B cell (primary cell): Measurements from ENCODE around the gene PATE4. TPM values are rescaled to one million over a fixed set of nuclear protein-coding genes. Genes with fewer than 3 reads are reported as not detected.

Source experiments
- ATAC-seq: fragments of 200-7000 bp; cut with Tn5 transposase; one replicate; pipeline ENCODE4 v1.10.0; 2021; ENCODE audit warnings: low read depth, mild to moderate bottlenecking, moderate number of reproducible peaks, moderate library complexity
- CTCF ChIA-PET: fragments of 350-600 bp; sonication (Branson Sonifier 250); formaldehyde crosslinking; loops from one replicate; lab custom pipeline; 2021; ENCODE audit warnings: antibody characterized with exemption, inconsistent platforms; lab: Charles Lee
- POLR2A ChIA-PET: fragments of 350-600 bp; sonication (Branson Sonifier 250); formaldehyde crosslinking; loops from one replicate; lab custom pipeline; 2021; ENCODE audit warnings: antibody characterized with exemption; lab: Charles Lee
- DNase-seq: peaks from one replicate; pipeline ENCODE4 v3.0.0; 2013
- H2AFZ ChIP-seq: 2 replicates; pipeline ENCODE4 v1.6.1; 2012; ENCODE audit warnings: mild to moderate bottlenecking, low read depth, low read length; ENCODE audit not compliant: insufficient read depth, poor library complexity, severe bottlenecking
- H3K27ac ChIP-seq, 2 donors: 1 replicate in 1 of 2; 2 replicates in 1 of 2; pipeline ENCODE4 v1.5.1; 2012 to 2013; ENCODE audit warnings: low read length in 2 of 2, mild to moderate bottlenecking in 2 of 2, moderate library complexity in 1 of 2
- H3K27me3 ChIP-seq, 4 experiments: fragments of 200-600 bp in 1 of 4; sonication (generic) in 1 of 4; replicated peaks in 1 of 4; 1 replicate in 2 of 4; 2 replicates in 2 of 4; pipeline versions ENCODE4 v1.6.1 to v1.7.0; 2013 to 2016; ENCODE audit warnings: low read length in 3 of 4, mild to moderate bottlenecking in 2 of 4, mixed read lengths in 1 of 4, moderate library complexity in 1 of 4; ENCODE audit not compliant: insufficient read depth in 4 of 4, control insufficient read depth in 3 of 4; ENCODE audit errors: control extremely low read depth in 1 of 4
- H3K36me3 ChIP-seq, 2 experiments: replicated peaks in 1 of 2; 1 replicate in 1 of 2; 2 replicates in 1 of 2; pipeline versions ENCODE4 v1.6.1 to v1.7.1; 2013; ENCODE audit warnings: low read length in 1 of 2; ENCODE audit not compliant: insufficient read depth in 2 of 2, control insufficient read depth in 1 of 2; ENCODE audit errors: control extremely low read depth in 1 of 2, extremely low read depth in 1 of 2
- H3K4me1 ChIP-seq, 2 donors: fragments of 200-600 bp in 1 of 2; sonication (generic) in 1 of 2; 1 replicate in 1 of 2; 2 replicates in 1 of 2; pipeline versions ENCODE4 v1.5.1 to v1.6.1; 2013 to 2017; ENCODE audit warnings: low read length in 2 of 2; ENCODE audit not compliant: control insufficient read depth in 2 of 2, insufficient read depth in 2 of 2
- H3K4me2 ChIP-seq: replicated peaks from 2 replicates; pipeline ENCODE3; 2012; ENCODE audit warnings: mild to moderate bottlenecking, low read depth, low read length; ENCODE audit not compliant: poor library complexity, severe bottlenecking
- H3K4me3 ChIP-seq, 5 experiments: fragments of 200-600 bp in 1 of 5; sonication (generic) in 1 of 5; 1 replicate in 3 of 5; 2 replicates in 2 of 5; pipeline versions ENCODE4 v1.5.1 to v1.7.0; 2011 to 2016; ENCODE audit warnings: low read length in 4 of 5, mild to moderate bottlenecking in 4 of 5, low read depth in 2 of 5, control low read depth in 1 of 5, moderate library complexity in 1 of 5; ENCODE audit not compliant: insufficient read depth in 1 of 5; ENCODE audit errors: control extremely low read depth in 1 of 5, extremely low read depth in 1 of 5
- H3K79me2 ChIP-seq: fragments of 200-600 bp; sonication (generic); one replicate; pipeline ENCODE4 v1.6.0; 2016; ENCODE audit warnings: low read length; ENCODE audit not compliant: control insufficient read depth, insufficient read depth
- H3K9ac ChIP-seq: fragments of 200-600 bp; sonication (generic); 2 replicates; pipeline ENCODE4 v1.6.1; 2017; ENCODE audit warnings: mild to moderate bottlenecking, low read length, moderate library complexity
- H3K9me3 ChIP-seq, 3 donors: one replicate each; pipeline versions ENCODE4 v1.6.1 to v1.7.1; 2013; ENCODE audit warnings: low read length in 2 of 3; ENCODE audit not compliant: control insufficient read depth in 2 of 3, insufficient read depth in 1 of 3; ENCODE audit errors: control extremely low read depth in 1 of 3
- H4K20me1 ChIP-seq: 2 replicates; pipeline ENCODE4 v1.6.0; 2012; ENCODE audit warnings: mild to moderate bottlenecking, low read length; ENCODE audit not compliant: insufficient read depth, control insufficient read depth, poor library complexity, severe bottlenecking
- H3K27ac Mint-ChIP-seq: one replicate; pipeline ENCODE4 v1.8.0; 2021; ENCODE audit warnings: mixed read lengths
- H3K27me3 Mint-ChIP-seq: one replicate; pipeline ENCODE4 v1.8.0; 2021; ENCODE audit warnings: mixed read lengths
- H3K4me1 Mint-ChIP-seq: one replicate; pipeline ENCODE4 v1.8.0; 2021; ENCODE audit warnings: mixed read lengths
- H3K4me3 Mint-ChIP-seq: one replicate; pipeline ENCODE4 v1.8.0; 2021; ENCODE audit warnings: mixed read lengths
- H3K9me3 Mint-ChIP-seq: one replicate; pipeline ENCODE4 v1.8.0; 2022; ENCODE audit warnings: mixed read lengths; ENCODE audit not compliant: insufficient read depth
- EZH2 ChIP-seq: IDR thresholded peaks from 2 replicates; pipeline ENCODE4 v1.6.1; 2012; ENCODE audit warnings: borderline replicate concordance, low read depth, mild to moderate bottlenecking, moderate library complexity, low read length; ENCODE audit not compliant: insufficient read depth, poor library complexity, severe bottlenecking
- WGBS: methylation state at CpG from one replicate; pipeline ENCODE4 v1.1.5; 2013; ENCODE audit warnings: missing lambda C conversion rate; ENCODE audit not compliant: insufficient coverage; 5-methylcytosine and 5-hydroxymethylcytosine counted together
- intact Hi-C: fragments of 100-400 bp; cut with micrococcal nuclease; formaldehyde crosslinking; loops from one replicate; pipeline ENCODE4 v1.10.0; 2022
- polyA minus RNA-seq: library from RNA; depleted of rRNA, polyadenylated mRNA; stranded (reverse); fragments of >200 nt; gene quantifications from 2 replicates; pipeline ENCODE4 v1.2.3, GENCODE V29; 2012
- polyA plus RNA-seq: library from polyadenylated mRNA; depleted of rRNA; stranded (reverse); fragments of >200 nt; gene quantifications from 2 replicates; pipeline ENCODE4 v1.2.3, GENCODE V29; 2012
- total RNA-seq, 2 donors: library from RNA; stranded (reverse); fragments of 120-200 nt in 1 of 2; gene quantifications; 1 replicate in 1 of 2; 2 replicates in 1 of 2; pipeline versions ENCODE4 v1.2.3 to v1.2.4, GENCODE V29; 2013 to 2022
- TF ChIP-seq, protein P1 (sequence below): fragments of 200-600 bp; IDR thresholded peaks from one replicate; pipeline ENCODE4 v1.8.0; 2022; ENCODE audit warnings: antibody characterized with exemption, mild to moderate bottlenecking

The PATE4 gene, protein sequence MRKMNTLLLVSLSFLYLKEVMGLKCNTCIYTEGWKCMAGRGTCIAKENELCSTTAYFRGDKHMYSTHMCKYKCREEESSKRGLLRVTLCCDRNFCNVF
- total RNA-seq = not detected in 2 replicates
- not detected for total RNA-seq (2013)
- not detected in 2 replicates for polyA plus RNA-seq
- not detected in 2 replicates for polyA minus RNA-seq

DNA sequence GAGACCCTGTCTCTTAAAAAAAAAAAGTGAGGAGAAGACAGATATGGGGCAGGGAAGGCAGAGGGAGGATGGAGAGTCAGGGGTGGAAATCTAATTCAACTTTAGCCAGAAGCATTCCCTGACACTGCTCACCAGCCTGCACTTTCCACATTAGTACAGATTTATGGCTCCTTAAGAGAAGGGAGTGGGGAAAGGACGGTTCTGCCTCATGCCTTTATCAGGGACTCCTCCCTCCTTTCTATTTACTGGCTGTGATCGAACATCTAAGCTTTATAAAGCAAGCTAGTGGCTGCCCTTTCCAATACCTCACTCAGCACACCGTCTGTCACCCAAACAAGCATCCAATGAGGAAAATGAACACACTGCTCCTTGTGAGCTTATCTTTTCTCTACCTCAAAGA lies at the start of gene PATE4:
PATE4 (plus strand) TSS at position 301 of the 400 bp plus-strand sequence; CDS start at position 345, 44 bp downstream.
- Histone ChIP-seq H3K4me2 (no peak within 1 kb of the TSS), H4K20me1 (no peaks in the 10 kb centered on the region), H3K27me3 (peaks cover 0 to 6% (median 0%) of the 10 kb centered on the region in 4 experiments), H3K27ac (no peak within 1 kb of the TSS), H3K4me1 (no peaks in the 10 kb centered on the region), H2AFZ (no peak within 1 kb of the TSS), H3K4me3 (no peak within 1 kb of the TSS), H3K9ac (no peak within 1 kb of the TSS), H3K9me3 (peaks cover 0 to 20% (median 3%) of the 10 kb centered on the region in 3 donors), H3K79me2 (no peaks in the 10 kb centered on the region), H3K36me3 (no peaks in the 10 kb centered on the region)
- peaks cover 9% of the 10 kb centered on the region for H3K9me3 Mint-ChIP-seq
- no peak for DNase-seq
- no peak within 1 kb of the TSS for H3K27ac Mint-ChIP-seq
- H3K4me3 Mint-ChIP-seq = no peak within 1 kb of the TSS
- intact Hi-C loops = no loop called here
- ChIA-PET CTCF (no interaction called here), POLR2A (no interaction called here)
- whole genome bisulfite sequencing = no CpG with 5 or more reads among the region's 3 CpGs
- peaks cover 12% of the 10 kb centered on the region for H3K27me3 Mint-ChIP-seq
- H3K4me1 Mint-ChIP-seq = no peaks in the 10 kb centered on the region
- no peak for TF ChIP-seq EZH2
- no peak for ATAC-seq

DNA sequence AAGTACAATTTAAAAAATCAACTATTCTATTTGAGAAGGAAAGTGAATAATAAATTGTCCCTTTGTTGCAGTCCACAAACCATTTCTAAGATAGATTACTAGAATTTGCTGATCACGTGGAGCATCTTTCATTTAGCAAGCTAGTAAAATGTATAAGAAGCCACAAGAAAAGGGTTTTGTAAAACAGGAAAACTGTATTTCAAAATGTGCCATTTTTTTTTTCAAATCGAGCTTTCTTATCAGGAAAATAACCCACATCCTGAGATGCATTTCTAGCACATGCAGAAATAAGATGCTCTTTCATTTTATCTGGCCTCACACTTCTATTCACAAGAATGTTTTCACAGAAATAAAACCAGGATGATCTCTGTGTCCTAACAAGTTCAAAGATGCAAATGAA lies 48.4 kb upstream of the PATE4 start:
- Mint-ChIP-seq H3K27ac (no peak overlapping the region), H3K9me3 (no peaks in the 10 kb centered on the region), H3K27me3 (peaks cover 1% of the 10 kb centered on the region), H3K4me3 (no peak overlapping the region), H3K4me1 (no peaks in the 10 kb centered on the region)
- intact Hi-C loops = no loop called here
- Histone ChIP-seq H3K4me1 (no peaks in the 10 kb centered on the region), H3K9me3 (peaks cover 0 to 1% (median 0%) of the 10 kb centered on the region in 3 donors), H3K36me3 (no peaks in the 10 kb centered on the region), H3K4me2 (no peak overlapping the region), H3K9ac (no peak overlapping the region), H3K79me2 (no peaks in the 10 kb centered on the region), H3K27ac (no peak overlapping the region), H4K20me1 (no peaks in the 10 kb centered on the region), H3K27me3 (no peaks in the 10 kb centered on the region), H2AFZ (no peak overlapping the region), H3K4me3 (no peak overlapping the region)
- WGBS = 0% methylated on average over 1 of the region's 2 CpGs
- DNase-seq = no peak
- ATAC-seq = no peak
- POLR2A ChIA-PET = no interaction called here
- no peak for TF ChIP-seq EZH2
- TF ChIP-seq, protein P1, sequence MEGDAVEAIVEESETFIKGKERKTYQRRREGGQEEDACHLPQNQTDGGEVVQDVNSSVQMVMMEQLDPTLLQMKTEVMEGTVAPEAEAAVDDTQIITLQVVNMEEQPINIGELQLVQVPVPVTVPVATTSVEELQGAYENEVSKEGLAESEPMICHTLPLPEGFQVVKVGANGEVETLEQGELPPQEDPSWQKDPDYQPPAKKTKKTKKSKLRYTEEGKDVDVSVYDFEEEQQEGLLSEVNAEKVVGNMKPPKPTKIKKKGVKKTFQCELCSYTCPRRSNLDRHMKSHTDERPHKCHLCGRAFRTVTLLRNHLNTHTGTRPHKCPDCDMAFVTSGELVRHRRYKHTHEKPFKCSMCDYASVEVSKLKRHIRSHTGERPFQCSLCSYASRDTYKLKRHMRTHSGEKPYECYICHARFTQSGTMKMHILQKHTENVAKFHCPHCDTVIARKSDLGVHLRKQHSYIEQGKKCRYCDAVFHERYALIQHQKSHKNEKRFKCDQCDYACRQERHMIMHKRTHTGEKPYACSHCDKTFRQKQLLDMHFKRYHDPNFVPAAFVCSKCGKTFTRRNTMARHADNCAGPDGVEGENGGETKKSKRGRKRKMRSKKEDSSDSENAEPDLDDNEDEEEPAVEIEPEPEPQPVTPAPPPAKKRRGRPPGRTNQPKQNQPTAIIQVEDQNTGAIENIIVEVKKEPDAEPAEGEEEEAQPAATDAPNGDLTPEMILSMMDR = no peak
- CTCF ChIA-PET = no interaction called here
